NCI-H345 treated with DMSO at 0.1 percent for 48 hours (cell line): ENCODE measurements around the gene BOK.
"Not testable (repeated sequence)": the region's sequence is repeated elsewhere in the genome, so short reads cannot be mapped to it uniquely, and the experiment has no call there.

Experiments used
- DNase-seq: peaks from one replicate; lab custom pipeline; 2025; ENCODE audit not compliant: unreplicated experiment; lab: John Stamatoyannopoulos, UW

The BOK gene

DNA sequence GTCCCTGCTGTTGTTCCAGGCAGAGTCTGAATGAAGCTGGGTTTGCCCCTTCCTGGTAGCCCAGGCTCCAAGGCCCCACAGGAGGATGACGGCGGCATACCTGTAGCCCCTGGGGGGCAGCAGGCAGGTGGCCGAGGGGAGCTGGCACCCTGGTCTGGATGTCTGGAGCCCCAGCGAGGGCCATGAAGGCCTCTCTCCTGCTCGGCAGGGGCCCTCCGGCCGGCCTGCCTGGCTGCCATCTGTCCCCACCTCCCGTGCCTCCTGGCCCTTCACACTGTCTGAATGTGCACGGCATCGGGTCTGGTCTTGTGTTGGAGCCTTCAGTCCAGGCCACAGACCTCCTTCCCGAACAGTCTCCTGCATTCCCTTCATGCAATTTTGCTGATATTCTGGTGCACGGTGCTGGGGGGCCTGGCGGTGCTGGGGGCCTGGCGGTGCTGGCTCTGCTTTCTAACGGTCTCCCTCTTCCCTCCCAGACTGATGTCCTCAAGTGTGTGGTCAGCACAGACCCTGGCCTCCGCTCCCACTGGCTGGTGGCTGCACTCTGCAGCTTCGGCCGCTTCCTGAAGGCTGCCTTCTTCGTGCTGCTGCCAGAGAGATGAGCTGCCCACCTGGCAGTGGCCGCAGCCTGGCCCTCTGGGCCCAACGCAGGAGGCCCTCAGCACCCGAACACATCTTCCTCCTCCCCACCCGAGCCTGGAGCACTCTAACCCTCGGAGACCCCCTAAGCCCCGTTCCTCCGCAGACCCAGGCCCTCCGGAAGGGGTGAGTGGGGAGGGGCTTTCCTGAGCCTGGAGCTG is 13.5 kb downstream of the BOK start:
- DNase-seq, result no peak

DNA sequence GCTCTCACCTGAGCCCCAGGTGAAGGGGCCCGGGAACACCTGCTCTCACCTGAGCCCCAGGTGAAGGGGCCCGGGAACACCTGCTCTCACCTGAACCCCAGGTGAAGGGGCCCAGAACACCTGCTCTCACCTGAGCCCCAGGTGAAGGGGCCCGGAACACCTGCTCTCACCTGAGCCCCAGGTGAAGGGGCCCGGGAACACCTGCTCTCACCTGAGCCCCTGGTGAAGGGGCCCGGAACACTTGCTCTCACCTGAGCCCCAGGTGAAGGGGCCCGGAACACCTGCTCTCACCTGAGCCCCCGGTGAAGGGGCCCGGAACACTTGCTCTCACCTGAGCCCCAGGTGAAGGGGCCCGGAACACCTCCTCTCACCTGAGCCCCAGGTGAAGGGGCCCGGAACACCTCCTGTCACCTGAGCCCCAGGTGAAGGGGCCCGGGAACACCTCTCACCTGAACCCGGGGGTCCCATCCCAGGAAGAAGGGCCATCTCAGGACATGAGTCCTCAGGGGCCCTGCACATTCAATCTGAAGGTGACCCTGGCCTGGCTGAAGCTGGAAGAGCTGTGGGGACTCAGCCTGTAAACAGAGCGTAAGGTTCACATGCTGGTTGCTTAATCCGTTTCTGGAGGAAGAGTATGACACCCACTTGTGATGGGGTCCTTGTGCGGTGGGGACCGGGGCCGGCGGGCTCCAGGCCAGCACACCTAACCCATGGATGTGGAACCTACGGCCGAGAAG is 14.5 kb downstream of the BOK start:
- DNase-seq, result not testable (repeated sequence)

DNA sequence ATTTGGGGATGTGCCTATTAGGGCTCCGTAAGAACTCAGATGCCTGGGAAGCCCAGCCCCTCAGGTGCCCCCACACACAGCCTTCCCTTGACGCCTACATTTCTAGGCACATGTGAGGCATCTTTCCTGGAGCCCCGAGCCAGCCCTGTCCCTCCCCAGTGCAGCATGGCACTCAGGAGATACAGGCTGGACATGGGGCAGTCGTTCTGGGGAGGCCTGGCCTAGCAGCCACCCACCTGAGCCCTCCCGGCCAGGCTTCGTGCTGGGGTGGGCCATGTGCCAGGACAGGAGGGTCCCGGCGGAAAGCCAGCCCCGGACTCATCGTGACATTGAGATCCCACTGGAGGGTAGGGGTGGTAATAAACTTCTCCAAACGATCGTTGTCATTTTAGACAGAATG is 15.2 kb downstream of the BOK start:
- no peak for DNase-seq

DNA sequence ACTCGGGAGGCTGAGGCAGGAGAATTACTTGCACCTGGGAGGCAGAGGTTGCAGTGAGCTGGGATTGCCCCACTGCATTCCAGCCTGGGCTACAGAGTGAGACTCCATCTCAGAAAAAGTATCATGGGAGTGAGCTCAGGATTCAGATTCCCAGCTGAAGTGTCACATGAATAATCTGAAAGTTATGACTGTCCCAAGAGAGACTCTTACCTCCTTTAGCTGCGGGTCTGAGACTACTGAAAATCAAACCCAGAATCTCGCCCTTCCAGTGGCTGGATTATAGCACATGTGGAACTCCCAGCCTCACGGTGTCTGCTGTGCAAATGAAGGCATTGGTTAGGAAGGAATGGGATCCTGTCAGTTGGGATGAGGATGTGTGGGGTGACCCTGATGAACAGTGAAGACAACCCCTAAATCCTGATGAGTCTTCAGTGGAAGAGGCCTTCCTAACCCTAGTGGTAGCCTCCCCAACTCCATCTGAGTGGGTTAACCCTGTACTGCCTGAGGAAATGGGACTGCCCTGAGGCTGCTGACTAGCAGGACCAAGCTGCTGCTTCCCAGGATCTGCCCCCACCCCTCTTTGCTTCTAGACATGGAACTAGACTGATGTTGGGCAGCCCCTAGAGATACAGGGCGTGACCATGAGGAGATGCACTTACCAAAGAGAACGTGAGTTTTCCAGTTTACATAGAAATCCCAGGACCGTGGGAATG is 16.5 kb downstream of the BOK start:
- no peak for DNase-seq

DNA sequence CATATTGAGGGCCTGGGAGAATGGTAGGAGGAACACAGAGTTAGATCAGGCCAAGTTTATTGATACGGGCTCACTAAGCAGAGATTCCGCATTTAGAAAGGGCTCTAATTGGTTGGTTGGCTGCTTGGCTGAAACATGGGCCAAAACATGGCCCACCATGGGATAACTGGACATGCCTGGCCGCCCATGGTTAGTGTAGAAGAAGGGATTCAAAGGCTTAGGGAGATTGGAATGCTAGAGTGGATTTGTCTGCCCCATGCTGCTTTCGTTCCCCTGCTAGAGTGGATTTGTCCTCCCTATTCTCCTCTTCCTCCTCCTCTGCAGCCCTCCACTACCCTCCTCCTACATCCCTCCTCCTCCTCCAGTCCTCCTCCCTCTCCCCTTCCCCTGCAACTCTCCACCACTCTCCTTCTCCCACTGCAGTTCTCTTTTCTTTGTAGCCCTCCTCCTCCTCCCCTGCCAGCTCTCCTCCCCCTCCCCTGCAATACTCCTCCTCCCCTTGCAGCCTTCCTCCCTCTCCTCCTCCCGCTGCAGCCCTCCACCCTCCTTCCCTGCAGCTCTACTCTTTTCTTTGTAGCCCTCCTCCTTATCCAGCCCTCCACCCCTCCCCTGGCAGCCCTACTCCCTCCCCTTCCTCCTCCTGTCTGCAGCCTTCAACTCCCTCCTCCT is 17.2 kb downstream of the BOK start:
- DNase-seq, result no peak

DNA sequence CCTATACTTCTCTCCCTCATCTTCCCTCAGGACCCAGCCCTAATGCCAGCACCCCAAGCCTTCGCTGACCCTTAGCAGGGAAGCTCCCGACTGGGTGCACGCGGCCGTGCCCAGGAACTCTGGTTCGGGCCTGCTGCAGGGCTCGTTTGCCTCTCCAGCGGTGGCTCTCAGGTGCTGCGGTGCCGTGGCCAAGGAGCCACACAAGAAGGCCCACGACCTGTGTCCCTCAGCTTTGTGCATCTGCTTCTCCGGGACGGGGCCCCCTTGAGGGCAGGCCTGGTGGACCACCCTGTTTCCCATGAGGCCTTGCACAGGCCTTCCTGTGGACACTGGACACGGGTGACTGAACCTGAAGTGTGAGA is 17.7 kb downstream of the BOK start:
- no peak for DNase-seq

DNA sequence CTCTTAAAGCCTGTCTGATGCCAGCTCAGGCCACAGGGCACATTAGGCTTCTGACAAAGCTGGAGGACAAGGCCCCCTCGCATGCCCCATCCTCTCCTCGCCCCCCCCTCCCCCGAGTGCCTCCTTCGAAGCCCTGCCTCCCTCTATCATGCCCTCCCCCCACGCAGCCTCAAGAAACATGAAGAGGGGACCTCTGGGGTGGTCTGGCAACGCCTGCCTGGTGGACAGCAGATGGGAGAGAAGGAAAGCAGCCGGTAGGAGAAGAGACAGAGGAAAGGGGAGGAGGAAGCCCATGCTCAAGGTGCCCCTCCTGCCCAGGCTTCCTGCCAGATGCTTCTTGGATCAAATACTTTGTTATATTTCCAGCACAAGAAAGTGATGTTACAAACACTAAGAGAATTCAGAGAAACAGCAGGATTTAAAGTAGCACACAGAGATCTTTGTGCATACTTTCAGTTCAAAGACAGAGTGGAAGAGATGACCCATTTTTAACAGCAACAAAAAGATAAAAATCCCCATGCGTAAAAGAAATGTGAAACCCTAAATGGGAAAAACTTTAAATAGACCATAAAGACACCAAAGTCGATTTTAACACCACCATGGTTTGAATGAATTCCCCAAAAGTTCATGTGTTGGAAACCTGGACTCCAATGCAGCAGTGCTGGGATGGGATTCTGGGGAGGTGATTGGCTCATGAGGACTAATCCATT is 19.0 kb downstream of the BOK start:
- no peak for DNase-seq

DNA sequence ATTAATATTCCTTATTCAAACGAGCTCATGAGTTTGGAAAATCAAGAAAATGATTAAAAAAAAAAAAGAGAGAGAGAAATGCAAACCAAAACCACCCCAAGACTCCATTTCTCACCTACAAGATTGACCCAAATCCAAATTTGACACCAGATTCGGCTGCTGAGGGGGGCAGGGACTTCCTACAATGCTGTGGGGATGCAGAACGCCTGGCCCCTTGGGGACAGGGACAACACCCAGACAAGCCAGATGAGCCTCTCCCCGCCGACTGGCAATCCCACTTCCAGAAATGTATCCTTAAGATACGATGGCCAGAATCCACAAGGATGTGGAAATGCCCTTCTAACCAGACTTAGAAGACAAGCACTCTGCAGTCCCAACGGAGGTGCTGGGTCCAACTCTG is 20.7 kb downstream of the BOK start:
- DNase-seq, result no peak

DNA sequence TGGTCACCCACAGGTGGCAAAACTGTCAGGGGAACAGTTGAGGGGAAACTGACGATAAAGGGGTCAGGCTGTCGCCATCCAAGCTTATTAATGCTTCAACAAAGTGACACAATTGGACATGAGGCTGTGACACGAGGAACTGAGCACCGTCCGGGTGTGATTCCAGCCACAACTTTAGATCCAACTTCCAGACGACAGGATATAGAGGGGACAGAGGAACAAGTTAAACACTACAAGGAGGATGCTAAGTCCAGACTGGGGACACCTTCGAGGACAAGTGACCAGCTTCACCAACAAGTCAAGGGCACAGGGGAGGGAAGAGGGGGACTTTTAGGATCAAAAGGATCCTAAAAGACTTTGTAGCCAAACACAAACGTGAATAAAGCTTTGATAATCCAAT is 23.8 kb downstream of the BOK start:
- no peak for DNase-seq

DNA sequence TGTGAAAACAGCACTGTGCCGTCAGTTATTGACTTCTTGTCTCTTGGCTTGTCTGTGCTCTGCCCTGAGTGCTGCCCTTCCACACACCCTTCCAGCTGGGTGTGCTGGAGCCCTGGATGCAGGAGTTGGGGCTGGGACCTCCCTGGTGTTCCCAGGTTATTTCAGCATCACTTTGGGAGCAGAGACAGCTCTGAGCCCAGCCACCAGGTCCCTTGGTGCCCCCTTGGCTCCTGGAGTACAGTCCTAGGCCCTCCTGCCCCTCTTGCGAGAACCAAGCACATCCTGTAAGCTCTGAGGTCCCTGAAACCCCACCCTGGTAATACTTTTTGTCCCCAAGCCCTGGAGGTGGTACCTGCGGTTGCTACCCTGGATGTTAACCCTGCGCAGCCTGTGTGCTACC is 24.3 kb downstream of the BOK start:
- DNase-seq, result no peak

DNA sequence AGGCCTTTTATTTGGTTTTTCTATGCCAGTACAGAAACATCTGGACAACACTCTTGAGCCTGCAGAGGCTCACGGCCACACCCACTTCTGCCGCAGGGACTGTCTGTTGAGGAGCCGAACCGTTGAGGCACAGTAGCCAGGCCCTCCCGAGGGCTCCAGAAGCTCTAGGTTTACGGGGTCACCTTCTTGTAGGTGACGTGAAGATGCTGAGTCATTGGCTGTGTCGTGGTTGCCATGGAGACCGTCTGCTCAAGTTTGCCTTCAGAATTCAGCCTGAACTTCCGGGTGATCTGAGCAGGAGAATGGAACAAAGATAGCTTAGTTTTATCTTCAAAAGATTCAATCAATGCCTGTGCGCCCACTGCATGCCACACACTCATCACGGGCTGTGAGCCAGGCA is 25.9 kb downstream of the BOK start:
- no peak for DNase-seq

DNA sequence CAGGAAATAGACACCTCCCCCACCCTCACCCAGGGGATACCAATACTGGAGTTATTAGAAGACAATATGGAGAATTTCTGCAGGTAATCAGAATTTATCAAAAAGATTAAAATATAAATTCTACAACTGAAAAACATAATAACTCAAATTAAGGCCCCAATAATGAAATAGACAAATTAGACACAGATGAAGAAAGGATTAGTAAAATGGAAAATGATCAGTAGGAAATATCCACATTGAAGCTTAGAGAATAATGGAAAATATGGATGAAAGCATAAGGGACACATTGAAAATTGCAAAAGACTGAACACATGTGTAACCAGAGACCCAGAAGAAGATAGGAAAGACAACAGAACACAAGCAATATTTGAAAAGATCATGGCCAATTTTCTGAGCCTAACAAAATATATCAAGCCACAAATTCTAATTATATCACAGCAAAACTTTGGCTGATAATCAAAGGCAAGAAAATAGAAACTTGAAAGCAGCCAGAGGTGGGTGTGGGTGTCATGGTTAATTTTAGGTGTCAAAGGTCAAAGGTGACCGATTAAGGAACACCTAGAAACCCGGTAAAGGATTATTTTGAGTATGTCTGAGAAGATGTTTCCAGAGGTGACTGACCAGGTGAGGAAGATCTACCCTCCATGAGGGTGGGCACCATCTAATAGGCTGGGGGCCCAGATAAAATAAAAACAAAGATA is 28.2 kb downstream of the BOK start:
- DNase-seq, result no peak

DNA sequence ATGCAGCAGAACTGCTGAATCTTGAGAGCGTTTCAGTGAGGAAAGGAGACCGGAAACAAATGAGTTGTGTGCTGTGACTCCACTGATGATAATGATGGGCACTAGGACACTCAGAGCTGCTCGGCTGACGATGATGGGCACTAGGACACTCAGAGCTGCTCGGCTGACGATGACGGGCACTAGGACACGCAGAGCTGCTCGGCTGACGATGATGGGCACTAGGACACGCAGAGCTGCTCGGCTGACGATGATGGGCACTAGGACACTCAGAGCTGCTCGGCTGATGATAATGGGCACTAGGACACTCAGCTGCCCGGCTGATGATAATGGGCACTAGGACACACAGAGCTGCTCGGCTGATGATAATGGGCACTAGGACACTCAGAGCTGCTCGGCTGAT is 31.3 kb downstream of the BOK start:
- not testable (repeated sequence) for DNase-seq

DNA sequence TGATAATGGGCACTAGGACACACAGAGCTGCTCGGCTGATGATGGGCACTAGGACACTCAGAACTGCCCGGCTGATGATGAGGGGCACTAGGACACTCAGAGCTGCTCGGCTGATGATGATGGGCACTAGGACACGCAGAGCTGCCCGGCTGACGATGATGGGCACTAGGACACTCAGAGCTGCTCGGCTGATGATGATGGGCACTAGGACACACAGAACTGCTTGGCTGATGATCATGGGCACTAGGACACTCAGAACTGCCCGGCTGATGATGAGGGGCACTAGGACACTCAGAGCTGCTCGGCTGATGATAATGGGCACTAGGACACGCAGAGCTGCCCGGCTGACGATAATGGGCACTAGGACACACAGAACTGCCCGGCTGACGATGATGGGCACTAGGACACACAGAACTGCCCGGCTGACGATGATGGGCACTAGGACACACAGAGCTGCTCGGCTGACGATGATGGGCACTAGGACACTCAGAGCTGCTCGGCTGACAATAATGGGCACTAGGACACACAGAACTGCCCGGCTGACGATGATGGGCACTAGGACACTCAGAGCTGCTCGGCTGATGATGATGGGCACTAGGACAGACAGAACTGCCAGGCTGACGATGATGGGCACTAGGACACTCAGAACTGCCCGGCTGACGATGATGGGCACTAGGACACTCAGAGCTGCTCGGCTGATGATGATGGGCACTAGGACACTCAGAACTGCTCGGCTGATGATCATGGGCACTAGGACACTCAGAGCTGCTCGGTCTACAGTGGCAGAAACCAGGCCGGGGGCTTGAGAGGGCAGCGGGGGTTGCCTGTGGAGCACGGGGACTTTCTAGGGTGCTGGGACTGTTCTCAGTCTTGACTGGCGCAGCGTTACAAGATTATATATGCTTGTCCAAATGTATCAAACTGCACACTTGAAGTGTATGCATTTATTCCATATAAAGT is 32.2 kb downstream of the BOK start:
- DNase-seq, result not testable (repeated sequence)

DNA sequence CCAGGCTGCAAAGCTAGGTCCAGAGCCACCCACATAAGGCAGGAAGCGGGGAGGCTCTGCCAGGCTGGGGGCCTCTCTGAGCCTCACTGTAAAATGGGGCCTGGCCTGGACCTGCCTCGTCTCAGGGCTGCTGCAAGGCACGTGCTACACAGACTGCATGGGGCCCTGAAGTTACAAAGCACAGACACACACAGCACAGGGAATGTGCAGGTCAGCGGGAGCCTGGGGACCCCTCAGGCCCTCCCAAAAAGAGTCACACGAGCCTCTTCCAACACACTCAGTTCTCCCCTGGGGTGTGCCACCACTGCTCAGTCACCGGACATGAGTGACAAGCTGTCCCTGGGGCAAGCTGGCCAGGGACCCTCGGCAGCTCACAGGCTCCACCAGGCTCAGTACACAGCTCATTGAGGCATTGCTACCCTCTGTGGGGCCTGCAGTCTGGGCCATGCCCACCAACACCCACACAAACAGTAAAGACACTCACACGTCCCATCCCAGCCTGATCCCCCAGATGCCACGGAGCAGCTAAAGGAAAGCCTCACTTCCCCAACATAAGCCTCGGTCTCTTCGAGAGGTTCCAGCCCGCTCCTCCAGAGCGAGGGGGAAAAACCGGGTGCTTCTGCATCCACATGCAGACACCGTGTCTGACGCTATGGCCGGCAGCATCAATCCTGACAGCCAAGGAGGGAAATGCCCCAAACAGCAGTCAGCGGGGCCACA is 33.7 kb downstream of the BOK start:
- DNase-seq, result no peak

DNA sequence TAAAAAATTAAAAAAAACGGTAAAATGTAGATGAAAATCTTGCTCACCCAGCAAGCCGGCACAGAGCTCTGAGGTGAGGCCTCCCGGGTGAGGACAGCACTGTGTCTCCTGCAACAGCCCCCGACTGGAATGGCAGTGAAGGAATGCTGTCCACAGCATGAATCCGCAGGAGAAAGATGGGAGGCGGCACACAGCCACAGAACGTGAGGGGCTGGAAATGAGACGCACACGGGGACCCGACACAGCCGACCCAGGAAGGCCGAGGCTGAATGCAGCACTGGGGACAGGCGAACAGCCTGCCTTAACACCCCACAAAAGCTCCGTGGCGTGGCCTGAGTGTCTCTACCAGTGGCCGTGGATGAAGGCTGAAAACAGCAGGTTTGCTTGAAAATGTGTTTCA is 34.7 kb downstream of the BOK start:
- no peak for DNase-seq

DNA sequence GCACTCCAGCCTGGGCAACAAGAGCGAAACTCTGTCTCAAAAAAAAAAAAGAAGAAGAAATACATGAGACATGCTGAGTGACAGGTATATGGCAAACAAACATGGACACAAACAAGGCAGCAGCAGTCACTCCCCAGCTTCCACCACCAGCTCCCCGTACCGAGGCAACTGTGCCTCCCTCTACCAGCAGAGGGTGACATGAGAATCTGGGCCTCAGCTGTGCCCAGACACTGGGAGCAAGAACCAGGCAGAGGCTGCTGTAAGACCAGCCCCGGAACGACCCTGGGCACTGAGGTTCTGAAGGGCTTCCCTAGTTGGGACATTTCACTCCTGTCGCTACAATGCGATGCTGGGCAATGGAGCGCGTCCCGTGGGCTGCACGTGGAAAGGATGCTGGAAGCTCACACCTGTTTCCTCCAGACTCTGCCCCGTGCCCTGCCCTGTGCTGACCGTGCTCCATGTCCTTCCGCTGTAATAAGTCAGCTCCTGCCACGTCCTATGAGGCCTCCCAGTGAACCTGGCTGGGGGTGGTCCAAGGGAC is 37.1 kb downstream of the BOK start:
- DNase-seq, result no peak

DNA sequence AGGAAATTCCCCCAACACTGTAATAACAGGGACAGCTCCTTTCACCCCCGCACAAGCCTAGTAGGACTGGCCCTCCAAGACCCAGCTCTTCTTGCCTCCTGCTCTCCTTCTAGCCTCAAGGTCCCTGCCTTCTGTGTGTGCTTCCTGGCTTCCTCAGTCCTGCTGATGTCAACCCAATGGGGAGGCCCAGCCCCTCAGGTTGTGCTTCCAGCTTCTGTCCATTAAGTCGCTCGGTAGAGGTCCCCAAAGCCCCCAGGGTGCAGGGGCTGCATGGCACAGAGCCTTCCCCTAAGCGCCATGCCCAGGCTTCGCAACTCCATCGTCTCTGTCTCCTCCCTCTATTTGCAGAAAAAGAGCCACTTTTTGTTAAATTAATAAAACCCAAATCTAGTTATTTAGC is 39.0 kb downstream of the BOK start:
- no peak for DNase-seq
